Mesenchymal stem cell (in vitro differentiated cells and primary cell): ENCODE measurements around the gene ANTXRL.
"Not testable (repeated sequence)": the region's sequence is repeated elsewhere in the genome, so short reads cannot be mapped to it uniquely, and the experiment has no call there.

Experiments used
- DNase-seq: peaks from one replicate; pipeline ENCODE4 v3.0.0-alpha.2; 2013
- H2AFZ ChIP-seq: one replicate; pipeline ENCODE4 v1.6.1; 2013; ENCODE audit warnings: low read depth, mild to moderate bottlenecking, control low read depth, inconsistent platforms, low read length, moderate library complexity
- H2AK5ac ChIP-seq: 2 replicates; pipeline ENCODE4 v1.6.1; 2013; ENCODE audit warnings: low read length, moderate library complexity, mild to moderate bottlenecking, inconsistent platforms; ENCODE audit not compliant: severe bottlenecking
- H2BK120ac ChIP-seq: one replicate; pipeline ENCODE4 v1.6.1; 2013; ENCODE audit warnings: low read depth, mild to moderate bottlenecking, inconsistent platforms, low read length, moderate library complexity
- H2BK12ac ChIP-seq, 2 experiments: one replicate each; pipeline ENCODE4 v1.6.1; 2013; ENCODE audit warnings: inconsistent platforms in 2 of 2, low read length in 2 of 2, mild to moderate bottlenecking in 2 of 2, moderate library complexity in 2 of 2, control low read depth in 1 of 2
- H2BK15ac ChIP-seq: one replicate; pipeline ENCODE4 v1.6.1; 2013; ENCODE audit warnings: mild to moderate bottlenecking, low read depth, inconsistent platforms; ENCODE audit not compliant: poor library complexity, severe bottlenecking
- H2BK5ac ChIP-seq: 2 replicates; pipeline ENCODE4 v1.6.1; 2013; ENCODE audit warnings: low read depth, mild to moderate bottlenecking, low read length, control low read depth, inconsistent platforms; ENCODE audit not compliant: poor library complexity, severe bottlenecking
- H3K14ac ChIP-seq, 2 experiments: one replicate each; pipeline ENCODE4 v1.6.1; 2013; ENCODE audit warnings: inconsistent platforms in 2 of 2, low read length in 2 of 2, control low read depth in 1 of 2, mild to moderate bottlenecking in 1 of 2, moderate library complexity in 1 of 2
- H3K18ac ChIP-seq, 2 experiments: one replicate each; pipeline ENCODE4 v1.6.1; 2013; ENCODE audit warnings: inconsistent platforms in 2 of 2, low read length in 2 of 2, control low read depth in 1 of 2, low read depth in 1 of 2, mild to moderate bottlenecking in 1 of 2
- H3K23ac ChIP-seq, 2 experiments: one replicate each; pipeline ENCODE4 v1.6.1; 2013; ENCODE audit warnings: inconsistent platforms in 2 of 2, low read length in 2 of 2, mild to moderate bottlenecking in 2 of 2, moderate library complexity in 2 of 2, control low read depth in 1 of 2
- H3K27ac ChIP-seq: 2 replicates; pipeline ENCODE4 v1.5.1; 2013; ENCODE audit warnings: mild to moderate bottlenecking, moderate library complexity, low read length, control low read depth, inconsistent platforms; ENCODE audit not compliant: poor library complexity, severe bottlenecking
- H3K27me3 ChIP-seq, 2 experiments: 2 replicates each; pipeline versions ENCODE4 v1.6.1 to v1.7.0; 2013; ENCODE audit warnings: low read length in 2 of 2, mild to moderate bottlenecking in 2 of 2, moderate library complexity in 2 of 2, control low read depth in 1 of 2, inconsistent platforms in 1 of 2; ENCODE audit not compliant: control insufficient read depth in 1 of 2, insufficient read depth in 1 of 2
- H3K36me3 ChIP-seq, 2 experiments: 2 replicates each; pipeline versions ENCODE4 v1.6.1 to v1.7.0; 2013; ENCODE audit warnings: low read length in 2 of 2, control low read depth in 1 of 2, inconsistent platforms in 1 of 2, low read depth in 1 of 2, mild to moderate bottlenecking in 1 of 2; ENCODE audit not compliant: insufficient read depth in 2 of 2, control insufficient read depth in 1 of 2
- H3K4ac ChIP-seq, 2 experiments: one replicate each; pipeline ENCODE4 v1.6.1; 2013; ENCODE audit warnings: inconsistent platforms in 2 of 2, low read length in 2 of 2, mild to moderate bottlenecking in 2 of 2, moderate library complexity in 2 of 2, control low read depth in 1 of 2, low read depth in 1 of 2
- H3K4me1 ChIP-seq: 2 replicates; pipeline ENCODE4 v1.6.1; 2013; ENCODE audit warnings: low read depth, low read length, control low read depth; ENCODE audit not compliant: control insufficient read depth, insufficient read depth
- H3K4me2 ChIP-seq: 2 replicates; pipeline ENCODE4 v1.6.1; 2013; ENCODE audit warnings: low read length, mild to moderate bottlenecking, inconsistent platforms; ENCODE audit not compliant: poor library complexity, severe bottlenecking
- H3K4me3 ChIP-seq, 2 experiments: 2 replicates each; pipeline versions ENCODE4 v1.5.1 to v1.7.0; 2013; ENCODE audit warnings: low read length in 2 of 2, mild to moderate bottlenecking in 2 of 2, control low read depth in 1 of 2, low read depth in 1 of 2; ENCODE audit not compliant: insufficient read depth in 1 of 2
- H3K79me1 ChIP-seq: replicated peaks from 2 replicates; pipeline ENCODE4 v1.6.1; 2013; ENCODE audit warnings: mild to moderate bottlenecking, control low read depth, low read length, inconsistent platforms; ENCODE audit not compliant: poor library complexity, severe bottlenecking
- H3K9ac ChIP-seq: 2 replicates; pipeline ENCODE4 v1.7.0; 2013; ENCODE audit warnings: mild to moderate bottlenecking, low read length, moderate library complexity
- H3K9me3 ChIP-seq: 2 replicates; pipeline ENCODE4 v1.7.0; 2013; ENCODE audit warnings: mild to moderate bottlenecking, low read length; ENCODE audit not compliant: control insufficient read depth
- H4K8ac ChIP-seq: one replicate; pipeline ENCODE4 v1.6.1; 2013; ENCODE audit warnings: inconsistent platforms, mild to moderate bottlenecking, low read length, moderate library complexity
- H4K91ac ChIP-seq: one replicate; pipeline ENCODE4 v1.6.1; 2013; ENCODE audit warnings: mild to moderate bottlenecking, low read length, inconsistent platforms
- WGBS: methylation state at CpG from one replicate; pipeline ENCODE4 v1.1.7; 2013; ENCODE audit warnings: mixed read lengths; 5-methylcytosine and 5-hydroxymethylcytosine counted together

ANTXRL gene

DNA sequence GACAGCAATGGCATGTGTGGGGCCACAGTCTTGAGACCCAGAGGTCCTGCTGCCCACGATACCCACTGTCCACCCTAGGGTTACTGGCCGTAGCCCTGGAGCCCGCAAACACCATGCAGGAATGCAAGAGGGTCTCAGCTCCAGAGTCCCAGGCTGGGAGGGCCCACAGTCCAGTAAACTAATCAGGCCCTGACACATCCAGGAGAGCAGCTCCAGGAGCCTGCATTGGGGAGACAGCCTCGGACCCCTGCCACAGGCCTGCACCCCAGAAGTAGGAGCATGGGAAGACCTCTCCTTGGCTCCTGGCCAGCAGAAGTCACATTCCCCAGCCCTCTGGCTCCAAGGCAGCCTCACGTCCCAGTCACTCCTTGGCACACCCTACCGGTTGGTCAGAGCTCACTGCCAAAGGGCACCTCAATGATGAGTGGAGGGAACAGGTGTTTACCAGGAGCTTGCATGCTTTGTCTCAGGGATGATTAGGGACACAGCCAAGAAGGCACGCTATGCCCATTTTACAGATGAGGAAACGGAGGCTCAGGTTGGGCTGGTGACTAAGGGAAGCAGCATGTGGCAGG, 81.0 kb downstream of the ANTXRL start:
- H3K14ac ChIP-seq, DNase-seq, H3K23ac ChIP-seq, H3K9me3 ChIP-seq, H4K91ac ChIP-seq, H2AFZ ChIP-seq, H3K4me3 ChIP-seq, H3K36me3 ChIP-seq, H3K9ac ChIP-seq, H2BK15ac ChIP-seq, H3K4ac ChIP-seq, H2BK120ac ChIP-seq, H2BK5ac ChIP-seq, H3K27me3 ChIP-seq, H3K79me1 ChIP-seq, H2BK12ac ChIP-seq, H3K4me1 ChIP-seq, H3K18ac ChIP-seq, H3K4me2 ChIP-seq, H4K8ac ChIP-seq, H2AK5ac ChIP-seq, H3K27ac ChIP-seq: not testable (repeated sequence)
- WGBS = 97% methylated on average over 3 of the region's 8 CpGs

DNA sequence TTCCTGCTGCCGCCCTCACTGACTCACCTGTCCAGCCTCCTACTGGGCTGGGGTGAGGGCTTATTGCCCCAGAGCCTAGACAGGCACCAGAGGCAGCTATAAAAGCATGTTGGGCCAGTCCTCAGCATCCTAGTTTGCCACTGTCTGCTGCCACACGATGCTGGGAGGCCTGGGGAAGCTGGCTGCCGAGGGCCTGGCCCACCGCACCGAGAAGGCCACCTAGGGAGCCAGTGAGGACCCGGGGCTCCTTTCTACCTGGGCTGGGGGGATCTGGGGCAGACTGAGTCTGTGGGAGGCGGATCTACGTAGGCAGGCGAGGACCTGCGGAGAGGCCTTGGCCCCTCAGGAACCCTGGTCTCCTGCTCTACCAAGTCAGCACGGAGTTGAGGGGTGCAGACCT, 82.2 kb downstream of the ANTXRL start:
- not testable (repeated sequence) for H3K4me1 ChIP-seq, H3K18ac ChIP-seq, H2AFZ ChIP-seq, H3K27ac ChIP-seq, H3K27me3 ChIP-seq, H3K4me3 ChIP-seq, H3K23ac ChIP-seq, H3K36me3 ChIP-seq, H2BK120ac ChIP-seq, H3K4ac ChIP-seq, H3K4me2 ChIP-seq, H4K91ac ChIP-seq, H2BK5ac ChIP-seq, H2AK5ac ChIP-seq, H4K8ac ChIP-seq, H3K9me3 ChIP-seq, H2BK12ac ChIP-seq, H3K79me1 ChIP-seq, H2BK15ac ChIP-seq, H3K14ac ChIP-seq, H3K9ac ChIP-seq, DNase-seq
- 86% methylated on average over 4 of the region's 11 CpGs for WGBS

DNA sequence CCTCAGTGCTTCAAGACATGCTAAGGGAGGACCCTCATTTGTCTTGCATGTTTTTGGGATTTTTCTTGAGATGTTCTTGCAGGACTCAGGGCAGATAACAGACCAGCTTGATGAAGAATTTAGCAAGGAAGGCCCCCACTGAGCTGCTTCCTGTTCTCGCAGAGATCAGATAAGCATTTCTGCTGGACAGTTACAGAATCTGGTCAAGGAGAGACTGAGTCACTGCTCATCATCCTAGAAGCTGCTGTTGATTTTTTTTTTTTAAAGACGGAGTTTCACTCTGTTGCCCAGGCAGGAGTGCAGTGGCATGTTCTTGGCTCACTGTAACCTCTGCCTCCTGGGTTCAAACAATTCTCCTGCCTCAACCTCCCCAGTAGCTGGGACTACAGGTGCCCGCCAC, 87.6 kb downstream of the ANTXRL start:
- not testable (repeated sequence) for H2AK5ac ChIP-seq, DNase-seq, H3K18ac ChIP-seq, H4K8ac ChIP-seq, H3K23ac ChIP-seq, H2BK15ac ChIP-seq, H2AFZ ChIP-seq, H3K9ac ChIP-seq, H3K79me1 ChIP-seq, H3K14ac ChIP-seq, H3K4me2 ChIP-seq, H2BK12ac ChIP-seq, H3K9me3 ChIP-seq, H3K4me3 ChIP-seq, H3K4ac ChIP-seq, H3K36me3 ChIP-seq, H3K27ac ChIP-seq, H2BK120ac ChIP-seq, H4K91ac ChIP-seq, H3K4me1 ChIP-seq, H3K27me3 ChIP-seq, H2BK5ac ChIP-seq
- WGBS = no CpG with 5 or more reads among the region's 3 CpGs

- not testable (repeated sequence) for H2BK12ac ChIP-seq, H2BK5ac ChIP-seq, H2BK15ac ChIP-seq, H2AK5ac ChIP-seq, H3K4me1 ChIP-seq, DNase-seq, H3K23ac ChIP-seq, H3K14ac ChIP-seq, H2BK120ac ChIP-seq, H3K18ac ChIP-seq, H3K4ac ChIP-seq, H3K9ac ChIP-seq, H3K27ac ChIP-seq, H3K27me3 ChIP-seq, H4K8ac ChIP-seq, H3K9me3 ChIP-seq, H4K91ac ChIP-seq, H3K36me3 ChIP-seq, H2AFZ ChIP-seq, H3K4me3 ChIP-seq, H3K79me1 ChIP-seq, H3K4me2 ChIP-seq
- WGBS = 86% methylated on average over 7 of the region's 11 CpGs
These were observed 88.6 kb downstream of the ANTXRL start, which contains the start of gene ANXA8L1 for GRCh38 chr10:46375406-46375805. ANXA8L1 (plus strand) TSS chr10:46375776; CDS start chr10:46375852, 76 bp downstream.
